GM18907 (cell line): ENCODE data around the gene DDX17.

Experiments used
- ATAC-seq: cut with Tn5 transposase; IDR thresholded peaks from one replicate; pipeline ENCODE4 v1.9.1; 2021; ENCODE audit warnings: mild to moderate bottlenecking, moderate library complexity; ENCODE audit not compliant: unreplicated experiment

DDX17 gene

DNA sequence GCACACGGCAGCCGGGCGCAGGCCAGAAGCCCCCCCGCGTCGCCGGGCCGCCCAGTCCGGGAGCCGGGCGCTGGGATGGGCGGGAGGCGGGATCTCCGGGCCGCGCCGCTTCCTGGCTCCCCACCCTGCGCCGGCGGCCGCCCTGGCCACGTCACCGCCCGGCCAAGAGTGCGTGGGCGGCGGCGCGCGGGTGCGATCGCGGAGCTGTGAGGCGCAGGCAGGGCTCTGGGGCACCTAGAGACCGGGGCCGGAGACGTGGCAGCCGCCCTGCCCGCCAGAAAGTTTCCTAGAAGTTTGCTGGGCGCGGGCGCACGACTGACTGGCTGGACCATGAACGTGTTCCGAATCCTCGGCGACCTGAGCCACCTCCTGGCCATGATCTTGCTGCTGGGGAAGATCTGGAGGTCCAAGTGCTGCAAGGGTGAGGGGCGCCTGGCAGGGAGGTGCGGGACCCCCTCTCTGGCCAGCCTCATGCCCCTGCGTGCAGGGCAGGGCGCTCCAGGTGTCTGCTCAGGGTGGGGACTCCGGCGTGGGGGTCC, 38.1 kb downstream of the DDX17 start, which contains the start of gene KDELR3:
Gene KDELR3 (plus strand): TSS at position 193 of the 539 bp plus-strand sequence. CDS start 138 bp downstream, at position 331.
- no peak for ATAC-seq

- ATAC-seq, result no peak
These were observed 38.6 kb downstream of the DDX17 start for GRCh38 chr22:38467438-38467903.

GRCh38 chr22:38465673-38466490, 40.2 kb downstream of the DDX17 start:
- no peak for ATAC-seq

DNA sequence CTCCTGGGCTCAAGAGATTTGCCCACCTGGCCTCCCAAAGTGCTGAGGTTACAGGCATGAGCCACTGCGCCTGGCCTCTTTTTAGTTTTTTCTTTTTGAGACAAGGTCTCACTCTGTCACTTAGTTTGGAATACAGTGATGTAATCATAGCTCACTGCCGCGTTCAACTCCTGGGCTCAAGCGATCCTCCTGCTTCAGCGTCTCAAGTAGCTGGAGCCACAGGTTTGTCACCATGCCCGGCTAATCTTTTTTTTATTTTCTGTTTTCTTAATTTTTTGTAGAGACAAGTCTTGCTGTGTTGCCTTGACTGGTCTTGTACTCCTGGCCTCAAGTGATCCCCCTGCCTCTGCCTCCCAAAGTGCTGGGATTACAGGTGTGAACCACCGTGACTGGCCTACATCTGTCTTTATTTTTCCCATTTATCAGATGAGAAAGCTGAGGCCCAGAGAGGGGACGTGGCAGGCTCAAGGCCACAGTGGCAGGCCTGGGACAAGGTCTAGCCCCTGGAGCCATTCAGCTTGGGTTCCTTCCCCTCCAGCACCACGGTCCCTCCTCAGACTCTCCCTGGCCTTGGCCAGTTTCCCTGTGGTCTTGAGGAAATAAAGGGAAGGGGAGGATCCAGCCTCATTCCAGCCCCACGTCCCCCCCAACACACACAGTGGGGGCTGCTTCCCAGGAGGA, 41.0 kb downstream of the DDX17 start:
- ATAC-seq, result no peak

DNA sequence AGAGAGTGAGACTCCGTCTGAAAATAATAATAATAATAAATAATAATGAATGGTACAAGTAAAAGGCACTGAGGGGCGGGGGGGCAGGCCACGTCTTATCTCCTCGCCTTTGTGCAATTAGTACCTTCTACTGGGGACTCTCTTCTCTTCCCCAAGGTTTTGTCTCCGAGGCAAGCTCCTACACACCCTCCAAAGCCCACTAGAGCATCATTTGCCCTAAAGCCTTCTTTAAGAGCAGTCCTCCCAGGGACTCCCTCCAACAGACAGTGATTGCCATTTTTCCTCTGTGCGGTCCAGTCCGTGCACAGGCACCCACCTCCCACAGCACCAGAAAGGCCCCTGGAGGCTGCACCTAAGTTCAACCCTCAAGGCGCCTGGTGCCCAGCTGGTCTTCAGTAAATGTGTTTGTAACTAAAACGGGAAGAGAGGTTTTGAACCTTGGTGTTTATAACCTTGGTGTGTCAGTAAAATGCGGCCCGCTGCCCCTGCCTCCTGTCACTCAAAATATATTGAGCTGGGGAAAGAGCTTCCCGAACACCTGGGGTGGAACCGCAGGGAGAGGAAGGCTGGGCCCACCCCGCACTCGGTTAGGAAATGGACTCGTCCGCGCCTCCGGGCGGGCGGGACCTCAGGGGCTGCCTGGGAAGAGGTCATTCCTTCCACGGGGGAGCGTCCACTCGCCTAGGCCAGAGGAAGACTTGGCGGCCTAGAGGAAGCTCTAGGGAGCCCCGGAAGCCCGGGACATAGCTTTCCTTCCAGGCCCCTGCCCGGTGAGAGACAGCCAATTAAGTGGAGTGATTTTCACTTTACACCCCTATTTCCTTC, 42.9 kb downstream of the DDX17 start:
- no peak for ATAC-seq

DNA sequence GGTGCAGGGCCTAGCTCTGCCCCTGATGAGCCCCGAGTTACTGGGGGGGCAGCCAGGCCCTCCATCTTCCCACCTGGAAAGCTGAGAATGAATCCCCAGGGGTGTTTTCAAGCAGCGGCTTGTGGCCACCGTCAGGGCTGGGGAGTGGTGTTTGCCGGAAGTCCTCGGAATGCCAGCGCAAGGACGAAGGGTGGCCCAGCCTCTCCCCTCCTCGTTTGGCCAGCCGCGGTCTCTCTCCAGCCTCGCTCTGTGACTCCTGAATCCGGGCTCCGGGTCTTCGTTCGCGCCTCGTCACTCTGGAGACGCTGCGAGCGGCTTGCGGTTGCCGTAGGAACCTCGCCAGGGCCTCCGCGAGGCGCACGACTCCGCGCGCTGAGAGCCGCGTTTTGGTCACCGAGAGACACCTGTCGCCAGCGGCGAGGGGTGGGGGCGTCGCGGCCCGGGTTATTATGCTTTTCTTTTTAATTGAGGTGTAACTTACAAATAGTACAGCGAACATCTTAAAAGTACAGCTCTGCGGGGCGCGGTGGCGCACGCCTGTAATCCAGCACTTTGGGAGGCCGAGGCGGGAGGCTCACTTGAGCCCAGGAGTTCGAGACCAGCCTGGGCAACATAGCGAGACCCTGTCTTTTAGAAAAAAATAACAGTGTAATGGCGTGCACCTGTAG, 44.6 kb downstream of the DDX17 start:
- ATAC-seq, result no peak

DNA sequence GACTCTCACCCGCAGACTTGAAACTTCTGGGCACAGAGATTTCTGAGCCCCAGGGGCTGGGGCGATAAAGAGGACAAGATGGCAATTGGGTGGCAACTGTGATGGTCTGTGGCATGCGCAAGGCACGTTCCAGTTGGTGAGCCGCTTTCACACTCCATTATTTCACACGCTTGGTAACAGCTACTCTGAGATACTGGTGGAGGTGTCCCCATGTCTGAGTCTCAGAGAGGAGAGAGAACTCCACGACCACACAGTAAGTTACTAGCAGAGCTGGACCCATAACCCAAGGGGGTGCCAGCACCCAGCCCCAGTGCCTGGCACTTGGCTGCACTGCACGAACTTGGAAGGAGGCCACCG, 45.1 kb downstream of the DDX17 start:
- no peak for ATAC-seq

DNA sequence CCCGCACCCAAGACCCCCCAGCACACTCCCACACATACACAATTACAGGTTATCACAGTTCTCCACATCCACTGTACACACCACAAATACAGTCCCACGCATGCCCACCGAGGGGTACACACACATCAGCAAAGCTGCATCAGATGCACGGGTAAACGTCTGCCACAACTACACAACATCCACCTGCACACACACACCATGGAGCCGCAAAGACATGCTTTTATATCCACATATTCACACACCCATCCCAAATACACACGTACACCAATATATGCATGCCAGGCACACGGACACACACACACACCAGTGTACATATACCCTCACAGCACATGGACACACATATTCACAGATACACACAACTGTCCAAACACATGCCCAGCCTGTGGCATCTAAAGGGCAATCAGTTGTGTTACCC, 45.7 kb downstream of the DDX17 start:
- ATAC-seq, result no peak

DNA sequence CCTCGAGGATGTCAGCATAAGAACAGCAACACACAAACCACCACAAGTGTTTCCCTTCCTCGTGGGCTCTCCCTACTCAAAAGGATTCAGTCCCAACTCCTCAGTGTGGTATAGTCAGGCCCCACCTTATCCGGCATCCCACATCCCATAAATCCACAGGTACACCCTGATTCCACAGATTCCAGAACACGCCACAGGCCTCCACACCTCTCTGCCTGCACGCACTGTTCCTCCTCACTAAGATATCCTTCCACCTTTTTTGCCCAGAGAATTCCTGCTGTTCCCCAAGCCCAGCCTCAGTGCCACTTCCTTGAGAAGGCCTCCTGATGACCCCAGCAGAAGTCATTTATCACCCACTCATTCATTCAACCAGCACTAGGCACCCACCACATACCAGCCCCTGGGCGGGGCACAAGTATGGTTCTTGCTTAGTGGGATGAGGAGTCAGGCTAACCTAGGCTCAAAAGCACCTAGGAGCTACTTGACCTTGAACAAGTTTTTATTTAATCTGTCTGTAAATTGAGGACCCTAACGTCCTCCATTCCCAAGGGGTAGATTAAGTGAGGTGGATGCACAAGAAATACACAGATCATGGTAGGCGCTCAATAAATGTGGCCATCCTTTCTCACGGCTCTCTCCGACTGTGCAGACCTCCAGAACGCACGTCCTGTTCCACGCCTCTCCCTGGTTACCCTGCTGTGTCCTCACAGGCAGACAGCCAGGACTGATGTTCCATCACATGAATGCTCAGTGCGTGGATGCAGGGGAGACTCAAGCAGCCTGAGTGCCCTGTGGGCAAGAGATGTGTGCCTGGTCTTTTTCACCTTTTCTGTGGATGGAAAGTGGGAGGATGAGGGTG, 49.0 kb downstream of the DDX17 start:
- no peak for ATAC-seq

GRCh38 chr22:38456272-38456835, 49.8 kb downstream of the DDX17 start:
- ATAC-seq, result no peak

DNA sequence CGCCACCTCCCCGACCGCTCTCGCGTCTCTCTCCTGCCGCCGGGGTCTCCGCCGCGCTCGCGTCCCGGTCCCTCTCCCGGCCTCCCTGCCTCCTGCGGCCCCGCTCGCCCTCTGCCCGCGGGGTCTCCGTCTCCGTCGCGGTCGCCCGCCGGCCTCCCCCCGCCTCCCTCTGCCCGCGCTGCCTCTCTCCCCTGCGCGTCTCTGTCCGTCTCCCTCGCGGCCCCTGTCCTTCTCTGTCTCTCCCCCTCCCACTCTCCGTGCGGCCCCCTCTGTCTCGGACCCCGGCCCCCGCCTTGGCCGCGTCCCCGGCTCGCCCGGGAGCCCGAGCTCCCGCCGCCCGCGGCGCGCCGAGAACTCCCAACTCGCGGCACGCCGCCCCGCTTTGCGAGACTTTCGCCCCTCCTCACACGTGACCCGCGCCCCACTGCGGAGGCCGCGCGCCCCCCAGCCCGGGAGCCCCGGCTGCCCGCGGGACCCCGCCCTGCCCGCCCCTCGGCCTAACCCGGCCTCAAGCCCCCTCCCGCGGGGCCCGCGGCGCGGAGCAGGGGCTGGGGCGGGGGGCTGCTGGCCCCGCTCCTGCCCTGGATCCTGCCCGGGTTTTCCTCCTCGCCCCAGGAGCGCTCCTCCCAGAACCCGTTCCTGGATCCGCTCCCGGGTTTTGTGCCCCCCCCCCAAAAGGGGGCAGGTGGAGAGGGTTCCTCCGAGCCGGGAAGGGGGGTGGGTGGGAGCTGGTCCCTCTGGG, 50.4 kb downstream of the DDX17 start:
- no peak for ATAC-seq

GRCh38 chr22:38455076-38455529, 51.0 kb downstream of the DDX17 start, which contains the start of gene KCNJ4:
KCNJ4 (minus strand) TSS chr22:38455199; CDS start chr22:38428132, 27,067 bp downstream.
- ATAC-seq, result no peak

DNA sequence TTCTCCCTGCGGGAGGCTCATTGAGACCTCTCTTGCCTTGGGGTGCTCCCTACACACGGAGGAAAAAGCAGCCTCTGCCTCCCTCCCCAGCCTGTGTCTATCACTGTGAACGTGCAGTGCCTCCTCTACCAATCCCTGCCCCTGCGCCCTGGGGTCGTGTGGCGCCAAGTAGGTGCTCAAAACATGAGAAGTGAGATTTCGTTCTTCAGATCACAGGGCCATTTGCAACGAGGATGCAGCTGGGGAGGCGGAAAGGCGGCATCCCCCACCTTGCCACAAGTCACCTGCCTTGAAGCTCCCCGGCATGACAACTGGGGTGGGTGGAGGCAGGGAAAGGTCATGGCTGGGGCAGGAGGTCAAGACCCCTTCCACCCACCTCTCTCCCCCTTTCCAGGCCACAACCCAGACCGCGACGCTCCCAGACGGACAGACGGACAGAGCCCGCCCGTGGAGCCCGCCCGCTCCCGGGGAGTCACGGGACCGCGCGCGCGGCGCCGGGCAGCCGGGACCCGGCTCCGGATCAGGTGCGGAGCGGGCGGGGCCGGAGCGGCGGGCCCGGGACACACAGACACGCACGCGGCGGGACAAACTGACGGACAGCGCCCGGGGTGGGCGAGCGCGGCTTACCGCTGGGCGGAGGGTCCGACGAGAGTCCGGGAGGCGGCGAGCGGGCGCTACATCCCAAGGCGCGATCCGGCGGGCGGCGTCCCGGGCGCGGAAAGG, 51.6 kb downstream of the DDX17 start:
- ATAC-seq, result no peak

DNA sequence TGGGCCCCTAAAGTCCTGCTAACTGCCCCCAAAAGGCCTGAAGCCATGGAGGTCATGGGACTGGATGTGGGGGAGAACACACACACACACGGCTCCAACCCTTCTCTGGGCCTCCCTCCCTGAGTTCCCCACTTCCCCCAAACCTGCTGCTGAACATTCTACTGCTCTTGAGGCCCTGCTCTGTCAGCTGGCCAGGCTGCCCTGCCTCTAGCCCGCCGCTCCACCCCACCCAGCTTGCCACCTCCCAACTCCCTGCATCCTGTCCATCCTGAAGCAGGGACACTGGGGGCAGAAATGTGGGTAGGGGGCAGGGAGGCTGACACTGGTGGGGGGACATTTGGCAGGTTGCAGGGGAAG, 52.1 kb downstream of the DDX17 start:
- ATAC-seq, result no peak

DNA sequence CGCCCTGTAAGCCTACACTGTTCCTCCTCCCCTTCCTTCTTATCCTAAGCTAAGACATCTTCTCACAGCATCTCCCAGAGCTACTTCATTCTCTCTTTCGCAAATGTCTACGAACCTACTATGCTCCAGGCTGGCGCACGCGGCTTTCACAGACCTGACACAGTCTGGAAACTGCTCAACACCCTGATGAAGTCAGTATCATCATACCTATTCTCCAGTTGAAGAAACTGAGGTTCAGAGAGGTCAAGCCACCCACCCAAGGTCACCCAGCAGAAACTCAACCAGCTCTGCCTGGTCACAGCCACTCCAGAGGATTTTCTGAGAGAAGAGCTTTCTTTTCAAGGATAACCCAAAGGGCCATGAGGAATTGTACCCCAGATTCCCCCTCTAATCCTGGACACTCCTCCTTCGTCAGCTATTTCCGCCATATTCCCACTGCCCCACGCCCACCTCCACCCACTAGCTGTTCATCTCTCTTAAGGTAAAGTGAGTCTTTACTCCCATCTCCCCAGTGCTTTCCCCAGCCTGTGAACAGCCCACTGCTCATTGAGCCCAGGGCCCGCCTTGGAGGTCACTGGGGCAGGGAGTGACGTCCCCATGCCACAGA, 52.9 kb downstream of the DDX17 start:
- no peak for ATAC-seq

GRCh38 chr22:38452373-38453065, 53.6 kb downstream of the DDX17 start:
- no peak for ATAC-seq

- ATAC-seq, result no peak
These were observed 54.2 kb downstream of the DDX17 start for GRCh38 chr22:38451864-38452263.
